ENCODE measurements around the gene DDX39B. TPM values are rescaled to one million over a fixed set of nuclear protein-coding genes. Genes with fewer than 3 reads are reported as not detected.
"Not testable (repeated sequence)": the region's sequence is repeated elsewhere in the genome, so short reads cannot be mapped to it uniquely, and the experiment has no call there.

The DDX39B gene
- total RNA-seq, 4 donors from 2014 or later = 125 to 327 (median 217) TPM

DNA sequence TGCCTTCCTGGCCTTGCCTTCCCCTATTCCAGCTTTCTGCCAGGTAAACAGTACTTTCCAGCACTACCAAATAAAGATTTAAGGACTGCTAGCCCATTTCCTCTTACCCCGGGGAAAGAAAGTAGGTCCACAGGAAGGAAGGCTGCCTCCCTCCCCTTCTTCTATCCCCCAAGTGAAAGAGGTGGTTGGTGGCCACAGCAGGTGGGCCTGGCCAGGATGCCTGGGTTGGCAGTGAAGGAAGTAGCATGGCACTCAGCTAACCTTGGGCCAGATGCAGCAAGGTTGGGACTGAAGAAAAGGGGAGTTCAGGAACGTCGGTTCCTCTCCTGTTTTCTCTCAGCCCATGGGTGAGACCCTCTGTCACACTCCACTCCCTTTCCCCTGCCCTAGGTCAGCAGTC lies 14.5 kb upstream of the DDX39B start:
- no peak overlapping the region for H3K27ac ChIP-seq
- no peak overlapping the region for H3K4me3 ChIP-seq
- H3K36me3 ChIP-seq = peaks cover 0 to 87% of the 10 kb centered on the region in 2 donors
- ATAC-seq = no peak
- no peaks in the 10 kb centered on the region for H3K9me3 ChIP-seq
- TF ChIP-seq, protein P1, sequence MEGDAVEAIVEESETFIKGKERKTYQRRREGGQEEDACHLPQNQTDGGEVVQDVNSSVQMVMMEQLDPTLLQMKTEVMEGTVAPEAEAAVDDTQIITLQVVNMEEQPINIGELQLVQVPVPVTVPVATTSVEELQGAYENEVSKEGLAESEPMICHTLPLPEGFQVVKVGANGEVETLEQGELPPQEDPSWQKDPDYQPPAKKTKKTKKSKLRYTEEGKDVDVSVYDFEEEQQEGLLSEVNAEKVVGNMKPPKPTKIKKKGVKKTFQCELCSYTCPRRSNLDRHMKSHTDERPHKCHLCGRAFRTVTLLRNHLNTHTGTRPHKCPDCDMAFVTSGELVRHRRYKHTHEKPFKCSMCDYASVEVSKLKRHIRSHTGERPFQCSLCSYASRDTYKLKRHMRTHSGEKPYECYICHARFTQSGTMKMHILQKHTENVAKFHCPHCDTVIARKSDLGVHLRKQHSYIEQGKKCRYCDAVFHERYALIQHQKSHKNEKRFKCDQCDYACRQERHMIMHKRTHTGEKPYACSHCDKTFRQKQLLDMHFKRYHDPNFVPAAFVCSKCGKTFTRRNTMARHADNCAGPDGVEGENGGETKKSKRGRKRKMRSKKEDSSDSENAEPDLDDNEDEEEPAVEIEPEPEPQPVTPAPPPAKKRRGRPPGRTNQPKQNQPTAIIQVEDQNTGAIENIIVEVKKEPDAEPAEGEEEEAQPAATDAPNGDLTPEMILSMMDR (IDR thresholded peaks at IDR 0.05) = no peak
- TF ChIP-seq POLR2AphosphoS5 (IDR thresholded peaks at IDR 0.05) = no peak
- TF ChIP-seq POLR2A (IDR thresholded peaks at IDR 0.05) = no peak
- no peak for TF ChIP-seq EP300 (IDR thresholded peaks at IDR 0.05)
- 50% methylated on average over 1 of the region's 3 CpGs; no CpG with 5 or more reads in 1 of the 2 donors for WGBS, 2 donors (ENCODE audit: low coverage in 1 of 2)
- H3K27me3 ChIP-seq = no peaks in the 10 kb centered on the region
- H3K4me1 ChIP-seq = peaks cover 0 to 42% (median 0%) of the 10 kb centered on the region in 3 donors

DNA sequence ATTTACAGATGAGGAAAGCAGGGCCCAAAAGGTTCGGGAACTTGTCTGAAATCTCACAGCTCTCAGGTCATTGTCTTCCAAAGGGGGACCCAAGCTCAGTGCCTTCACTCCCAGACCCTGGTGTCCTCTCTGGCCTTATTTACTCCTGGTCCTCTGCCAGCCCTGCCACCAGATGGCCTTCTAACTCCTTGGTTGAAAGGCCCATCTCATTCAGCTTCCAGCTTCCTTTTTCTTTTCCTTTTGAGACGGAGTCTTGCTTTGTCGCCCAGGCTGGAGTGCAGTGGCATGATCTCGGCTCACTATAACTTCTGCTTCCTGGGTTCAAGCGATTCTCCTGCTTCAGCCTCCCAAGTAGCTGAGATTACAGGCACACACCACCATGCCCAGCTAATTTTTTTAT lies 9.6 kb upstream of the DDX39B start:
- 52 to 67% methylated on average over 1 to 5 of the region's 5 CpGs for WGBS, 2 donors (ENCODE audit: low coverage in 1 of 2)
- H3K4me3 ChIP-seq, H3K9me3 ChIP-seq, H3K27me3 ChIP-seq, ATAC-seq, H3K27ac ChIP-seq: not testable (repeated sequence)
- Histone ChIP-seq H3K36me3 (peaks cover 0 to 63% of the 10 kb centered on the region in 2 donors), H3K4me1 (peaks cover 4 to 38% (median 8%) of the 10 kb centered on the region in 3 donors)
- TF ChIP-seq, protein P1 (IDR thresholded peaks at IDR 0.05) = peak in 1 of 4 experiments; percentile 32

DNA sequence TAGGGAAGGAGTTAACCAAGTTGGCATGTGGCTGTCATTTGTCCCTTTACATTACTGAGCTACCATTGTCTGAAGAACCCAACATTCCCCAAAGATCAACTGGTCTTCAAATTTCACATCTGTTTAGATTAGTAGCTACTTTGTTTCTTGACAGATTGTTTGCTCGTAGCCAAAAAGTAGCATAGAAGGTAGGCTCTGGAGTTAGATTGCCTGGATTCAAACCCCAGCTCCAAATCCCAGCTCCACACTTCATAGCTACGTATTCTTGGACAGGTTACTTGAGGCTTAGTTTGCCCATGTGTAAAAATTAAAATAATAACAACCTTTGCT lies 6.7 kb upstream of the DDX39B start:
- no peaks in the 10 kb centered on the region for H3K27me3 ChIP-seq
- no peak for ATAC-seq
- WGBS, 2 donors (ENCODE audit: low coverage in 1 of 2) = 69 to 75% methylated on average over 2 of the region's 2 CpGs
- H3K4me3 ChIP-seq = peak overlapping the region in 1 of 2 donors; percentile 51
- TF ChIP-seq EP300 (IDR thresholded peaks at IDR 0.05) (no peak), POLR2AphosphoS5 (IDR thresholded peaks at IDR 0.05) (no peak)
- no peaks in the 10 kb centered on the region for H3K9me3 ChIP-seq
- H3K36me3 ChIP-seq = peaks cover 0 to 44% of the 10 kb centered on the region in 2 donors
- peaks cover 4 to 43% (median 12%) of the 10 kb centered on the region in 3 donors for H3K4me1 ChIP-seq
- H3K27ac ChIP-seq = peak overlapping the region in 3 of 4 donors; percentile 80 to 88 (median 85)

DNA sequence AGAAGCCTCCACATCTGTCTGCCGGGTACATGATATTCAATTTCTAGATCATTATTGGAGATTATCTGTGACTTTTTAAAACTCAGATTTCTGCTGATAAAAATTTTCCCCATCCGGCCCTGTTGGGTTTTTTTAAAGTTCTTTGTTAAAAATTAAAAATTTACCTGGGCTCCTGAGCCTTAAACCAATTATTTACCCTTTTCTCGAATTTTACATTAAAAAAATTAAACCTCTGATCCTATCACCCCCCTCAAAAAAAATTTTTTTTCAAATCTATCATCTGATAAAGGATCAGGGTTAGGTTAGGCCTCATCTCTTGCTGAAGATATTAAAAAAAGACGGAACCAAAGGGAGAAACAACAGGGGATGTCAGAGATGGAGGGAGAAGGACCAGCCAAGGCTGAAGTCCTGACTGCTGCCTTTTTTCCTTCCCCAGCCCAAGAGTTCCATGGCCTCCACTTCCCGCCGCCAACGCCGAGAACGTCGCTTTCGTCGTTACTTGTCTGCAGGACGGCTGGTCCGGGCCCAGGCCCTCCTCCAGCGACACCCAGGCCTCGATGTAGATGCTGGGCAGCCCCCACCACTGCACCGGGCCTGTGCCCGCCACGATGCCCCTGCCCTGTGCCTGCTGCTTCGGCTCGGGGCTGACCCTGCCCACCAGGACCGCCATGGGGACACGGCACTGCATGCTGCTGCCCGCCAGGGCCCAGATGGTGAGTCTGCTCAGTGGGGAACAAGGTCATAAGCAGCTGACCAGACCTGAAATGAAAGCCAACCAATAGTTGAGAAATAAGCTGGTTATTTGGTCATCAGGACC lies 6.1 kb upstream of the DDX39B start:
- no peaks in the 10 kb centered on the region for H3K27me3 ChIP-seq
- ATAC-seq = no peak
- H3K4me1 ChIP-seq = peaks cover 4 to 49% (median 14%) of the 10 kb centered on the region in 3 donors
- H3K4me3 ChIP-seq = peak overlapping the region; percentile 51 to 57
- no peak for TF ChIP-seq POLR2AphosphoS5 (IDR thresholded peaks at IDR 0.05)
- no peak for TF ChIP-seq POLR2A (IDR thresholded peaks at IDR 0.05)
- TF ChIP-seq, protein P1 (IDR thresholded peaks at IDR 0.05) = peak in 1 of 4 experiments; percentile 2
- no peak for TF ChIP-seq EP300 (IDR thresholded peaks at IDR 0.05)
- H3K27ac ChIP-seq = peak overlapping the region; percentile 80 to 89 (median 86)
- H3K9me3 ChIP-seq = no peaks in the 10 kb centered on the region
- WGBS, 2 donors (ENCODE audit: low coverage in 1 of 2) = 10 to 57% methylated on average over 3 to 13 of the region's 24 CpGs
- peaks cover 0 to 39% of the 10 kb centered on the region in 2 donors for H3K36me3 ChIP-seq

DNA sequence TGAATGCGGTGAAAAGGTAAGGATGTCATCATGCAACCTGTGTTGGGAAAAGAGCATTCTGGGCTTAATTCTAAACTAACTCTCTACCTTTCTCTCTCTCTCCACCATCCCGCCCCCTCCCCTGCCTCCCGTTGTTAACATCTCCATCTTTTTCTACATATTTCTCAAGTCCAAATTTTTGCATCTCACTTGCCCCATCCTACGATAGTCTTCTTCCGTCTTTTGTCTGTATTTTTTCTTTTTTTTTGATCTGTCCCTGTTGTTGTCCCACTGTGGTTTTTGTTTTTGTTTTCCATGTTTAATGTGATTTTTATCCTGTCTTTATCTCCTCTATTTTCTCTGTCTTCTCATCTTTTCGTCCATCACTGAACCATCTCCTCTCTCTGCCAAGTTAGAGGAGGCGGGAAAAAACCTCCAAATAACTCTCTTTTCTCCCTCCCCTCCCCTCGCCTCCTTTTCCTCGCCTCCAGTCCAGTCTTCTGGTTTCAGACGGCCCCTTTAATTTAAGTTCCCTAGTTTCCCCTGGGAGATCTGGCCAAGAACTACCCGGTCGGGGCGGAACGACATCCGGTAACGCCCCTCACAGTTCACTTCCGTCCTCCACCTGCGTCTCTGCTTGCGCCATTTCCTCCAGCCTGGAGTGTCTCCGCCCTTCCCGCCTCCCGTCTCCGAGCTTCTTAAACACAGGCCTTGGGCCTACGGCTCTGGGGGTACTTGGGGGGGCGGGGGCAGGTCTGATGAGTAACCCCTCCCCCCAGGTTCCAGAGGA lies 5.3 kb upstream of the DDX39B start, which contains the start of gene NFKBIL1:
TSS of gene NFKBIL1 (plus strand) at position 651 of the 769 bp plus-strand sequence. CDS start at position 738, 87 bp downstream.
- Histone ChIP-seq H3K4me3 (peak within 1 kb of the TSS; percentile 51 to 57), H3K4me1 (peaks cover 4 to 56% (median 18%) of the 10 kb centered on the region in 3 donors), H3K9me3 (no peaks in the 10 kb centered on the region), H3K36me3 (peaks cover 0 to 34% of the 10 kb centered on the region in 2 donors), H3K27me3 (no peaks in the 10 kb centered on the region), H3K27ac (peak within 1 kb of the TSS; percentile 80 to 89 (median 86))
- WGBS, 2 donors (ENCODE audit: low coverage in 1 of 2) = 0% methylated on average over 11 to 24 of the region's 25 CpGs
- ATAC-seq = peak; percentile 97
- TF ChIP-seq POLR2AphosphoS5 (IDR thresholded peaks at IDR 0.05) = peak; percentile 82
- TF ChIP-seq, protein P1 (IDR thresholded peaks at IDR 0.05) = peak in 1 of 4 experiments; percentile 15
- TF ChIP-seq EP300 (IDR thresholded peaks at IDR 0.05) = no peak

Data from gastroesophageal sphincter (tissue), 4 donors.